Gastroesophageal sphincter (tissue), 4 donors: ENCODE results near the gene TRIM6. TPM values are rescaled to one million over a fixed set of nuclear protein-coding genes. Genes with fewer than 3 reads are reported as not detected.

Source experiments
- ATAC-seq: fragments of 150-250 bp; one replicate; pipeline ENCODE4 v1.9.1; 2016; ENCODE audit warnings: mild to moderate bottlenecking, moderate library complexity
- H3K27ac ChIP-seq, 4 donors: fragments of 200-600 bp; sonication (generic) in 3 of 4; 1 replicate in 3 of 4; 2 replicates in 1 of 4; pipeline ENCODE4 v1.5.1; 2016 to 2019
- H3K27me3 ChIP-seq: fragments of 200-600 bp; sonication (generic); one replicate; pipeline ENCODE4 v1.5.1; 2019
- H3K36me3 ChIP-seq, 2 donors: fragments of 200-600 bp; sonication (generic); one replicate each; pipeline ENCODE4 v1.5.1; 2019; ENCODE audit warnings: control low read depth in 1 of 2
- H3K4me1 ChIP-seq, 3 donors: fragments of 200-600 bp; sonication (generic); 1 replicate in 2 of 3; 2 replicates in 1 of 3; pipeline ENCODE4 v1.5.1; 2016 to 2019; ENCODE audit warnings: control low read depth in 2 of 3
- H3K4me3 ChIP-seq, 2 donors: fragments of 200-600 bp; sonication (generic); one replicate each; pipeline ENCODE4 v1.5.1; 2019; ENCODE audit warnings: mild to moderate bottlenecking in 1 of 2, moderate library complexity in 1 of 2
- H3K9me3 ChIP-seq, 3 donors: fragments of 200-600 bp; sonication (generic); one replicate each; pipeline ENCODE4 v1.5.1; 2017 to 2019; ENCODE audit warnings: control low read depth in 2 of 3
- EP300 ChIP-seq: sonication (generic); formaldehyde crosslinking; IDR thresholded peaks from one replicate; pipeline ENCODE4 v1.6.1; 2017; ENCODE audit warnings: antibody characterized with exemption, mild to moderate bottlenecking
- POLR2A ChIP-seq, 2 donors: fragments of 450-650 bp; IDR thresholded peaks; one replicate each; pipeline ENCODE4 v1.6.1; 2017; ENCODE audit warnings: antibody characterized with exemption in 2 of 2, mild to moderate bottlenecking in 2 of 2, moderate library complexity in 1 of 2
- POLR2AphosphoS5 ChIP-seq: sonication (generic); formaldehyde crosslinking; IDR thresholded peaks from one replicate; pipeline ENCODE4 v1.6.1; 2017; ENCODE audit warnings: antibody characterized with exemption
- WGBS, 2 donors: methylation state at CpG; one replicate each; pipeline ENCODE4 v1.1.5; 2018; ENCODE audit warnings: low coverage in 1 of 2; 5-methylcytosine and 5-hydroxymethylcytosine counted together
- total RNA-seq, 4 donors: library from RNA; depleted of rRNA; stranded (reverse); fragments of >200 nt; gene quantifications; one replicate each; pipeline ENCODE4 v1.1.0, GENCODE V29; 2016
- TF ChIP-seq, protein P1 (sequence below), 4 experiments: fragments of 200-600 bp in 2 of 4; fragments of 450-650 bp in 2 of 4; sonication (generic) in 1 of 4; IDR thresholded peaks; one replicate each; pipeline ENCODE4 v1.5.1; 2017 to 2019; ENCODE audit warnings: antibody characterized with exemption in 4 of 4, mild to moderate bottlenecking in 2 of 4, moderate library complexity in 2 of 4

TRIM6 gene, protein sequence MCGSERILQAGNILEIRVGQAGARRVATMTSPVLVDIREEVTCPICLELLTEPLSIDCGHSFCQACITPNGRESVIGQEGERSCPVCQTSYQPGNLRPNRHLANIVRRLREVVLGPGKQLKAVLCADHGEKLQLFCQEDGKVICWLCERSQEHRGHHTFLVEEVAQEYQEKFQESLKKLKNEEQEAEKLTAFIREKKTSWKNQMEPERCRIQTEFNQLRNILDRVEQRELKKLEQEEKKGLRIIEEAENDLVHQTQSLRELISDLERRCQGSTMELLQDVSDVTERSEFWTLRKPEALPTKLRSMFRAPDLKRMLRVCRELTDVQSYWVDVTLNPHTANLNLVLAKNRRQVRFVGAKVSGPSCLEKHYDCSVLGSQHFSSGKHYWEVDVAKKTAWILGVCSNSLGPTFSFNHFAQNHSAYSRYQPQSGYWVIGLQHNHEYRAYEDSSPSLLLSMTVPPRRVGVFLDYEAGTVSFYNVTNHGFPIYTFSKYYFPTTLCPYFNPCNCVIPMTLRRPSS
- total RNA-seq = 1 to 10 TPM; 1.6 to 5.6 (median 2.1) TPM

DNA sequence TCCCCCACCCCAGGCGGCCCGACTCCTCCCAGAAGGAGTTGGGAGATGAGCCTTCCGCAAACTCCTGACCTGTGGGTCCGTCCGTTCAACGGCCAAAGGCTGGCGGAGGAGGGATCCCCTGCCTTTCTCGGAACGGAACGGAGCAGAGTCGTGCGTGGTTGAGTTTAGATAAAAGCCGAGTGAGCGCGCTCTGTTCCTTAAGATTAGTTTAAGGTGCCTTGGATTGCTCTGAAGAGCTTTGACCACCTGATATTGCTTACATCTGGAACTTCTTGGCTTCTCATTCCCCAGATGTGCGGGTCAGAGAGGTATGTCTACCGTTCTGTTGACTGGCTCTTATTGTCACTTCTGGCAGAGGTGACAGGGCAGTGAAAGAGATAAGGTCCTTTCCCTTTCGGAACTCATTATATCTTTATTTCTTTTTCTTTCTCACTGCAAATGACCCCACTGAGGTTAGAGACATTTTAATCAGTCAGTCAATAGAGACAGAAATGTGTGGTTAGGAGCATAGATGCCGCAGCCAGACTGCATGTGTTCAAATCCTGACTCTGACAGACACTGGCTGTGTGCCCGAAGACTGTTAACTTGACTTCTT, at the start of gene TRIM6:
Gene TRIM6, plus strand, starts transcription at position 31 of the 595 bp plus-strand sequence. Its CDS starts 261 bp downstream, at position 292.
- TF ChIP-seq POLR2A (IDR thresholded peaks at IDR 0.05) (no peak), POLR2AphosphoS5 (no peak), EP300 (no peak)
- TF ChIP-seq, protein P1, sequence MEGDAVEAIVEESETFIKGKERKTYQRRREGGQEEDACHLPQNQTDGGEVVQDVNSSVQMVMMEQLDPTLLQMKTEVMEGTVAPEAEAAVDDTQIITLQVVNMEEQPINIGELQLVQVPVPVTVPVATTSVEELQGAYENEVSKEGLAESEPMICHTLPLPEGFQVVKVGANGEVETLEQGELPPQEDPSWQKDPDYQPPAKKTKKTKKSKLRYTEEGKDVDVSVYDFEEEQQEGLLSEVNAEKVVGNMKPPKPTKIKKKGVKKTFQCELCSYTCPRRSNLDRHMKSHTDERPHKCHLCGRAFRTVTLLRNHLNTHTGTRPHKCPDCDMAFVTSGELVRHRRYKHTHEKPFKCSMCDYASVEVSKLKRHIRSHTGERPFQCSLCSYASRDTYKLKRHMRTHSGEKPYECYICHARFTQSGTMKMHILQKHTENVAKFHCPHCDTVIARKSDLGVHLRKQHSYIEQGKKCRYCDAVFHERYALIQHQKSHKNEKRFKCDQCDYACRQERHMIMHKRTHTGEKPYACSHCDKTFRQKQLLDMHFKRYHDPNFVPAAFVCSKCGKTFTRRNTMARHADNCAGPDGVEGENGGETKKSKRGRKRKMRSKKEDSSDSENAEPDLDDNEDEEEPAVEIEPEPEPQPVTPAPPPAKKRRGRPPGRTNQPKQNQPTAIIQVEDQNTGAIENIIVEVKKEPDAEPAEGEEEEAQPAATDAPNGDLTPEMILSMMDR (IDR thresholded peaks at IDR 0.05) = no peak

DNA sequence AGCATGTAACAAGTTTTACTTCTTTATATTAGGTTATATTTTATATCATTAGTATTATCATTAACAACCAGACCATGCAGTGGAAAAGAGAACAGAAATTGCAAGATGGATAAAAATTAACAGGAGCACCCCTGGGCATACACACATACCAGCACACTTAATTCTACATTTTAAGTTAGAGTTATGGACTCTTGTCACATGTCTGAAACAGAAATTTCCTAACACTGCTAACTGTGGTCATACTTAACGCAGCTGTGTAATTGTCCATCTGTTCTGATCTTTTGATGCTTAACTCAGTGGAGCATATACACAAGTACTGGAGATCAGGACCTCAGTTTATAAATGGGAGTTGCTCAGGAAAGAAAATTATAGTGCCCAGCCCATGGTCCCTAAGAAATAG, 48.5 kb upstream of the TRIM6 start:
- 100% methylated on average over 1 of the region's 1 CpG for WGBS, 2 donors
- no peak for TF ChIP-seq POLR2A (IDR thresholded peaks at IDR 0.05)
- TF ChIP-seq, protein P1 (IDR thresholded peaks at IDR 0.05) = no peak
- no peak for TF ChIP-seq POLR2AphosphoS5
- TF ChIP-seq EP300 = no peak

More for the DNA sequence above, at the start of gene TRIM6:
- Histone ChIP-seq H3K36me3 (no peaks in the 10 kb centered on the region), H3K27me3 (no peaks in the 10 kb centered on the region), H3K4me3 (peak within 1 kb of the TSS; percentile 48 to 57), H3K27ac (peak within 1 kb of the TSS; percentile 51 to 87 (median 78)), H3K4me1 (peaks cover 0 to 40% (median 5%) of the 10 kb centered on the region in 3 donors), H3K9me3 (no peaks in the 10 kb centered on the region)
- 3 to 19% methylated on average over 2 to 16 of the region's 20 CpGs for WGBS, 2 donors
- ATAC-seq = peak; percentile 67

DNA sequence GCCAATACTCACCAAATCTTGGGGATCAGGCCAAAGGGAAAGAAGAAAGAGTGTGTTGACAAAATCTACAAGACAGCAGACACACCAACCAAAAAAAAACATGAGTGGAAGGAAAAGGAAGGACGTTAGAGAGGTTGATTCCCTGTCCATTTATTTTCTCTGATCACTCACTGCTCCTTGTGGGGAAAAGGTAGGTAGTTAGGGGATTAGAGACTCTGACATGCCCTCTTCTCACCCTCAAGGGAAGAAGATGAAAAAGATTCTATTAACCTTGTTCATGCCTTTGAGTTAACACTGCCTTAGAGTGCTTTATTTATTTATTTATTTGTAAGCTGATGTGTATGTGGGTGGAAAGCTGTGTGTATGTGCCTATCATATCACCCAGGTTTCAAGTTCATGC, 48.0 kb upstream of the TRIM6 start, which contains the start of gene OR52H1:
Gene OR52H1, minus strand, starts transcription at position 101 of the 400 bp plus-strand sequence. CDS start 3,035 bp downstream, outside the sequence.
- H3K4me3 ChIP-seq = no peak within 1 kb of the TSS
- no peaks in the 10 kb centered on the region for H3K27me3 ChIP-seq
- H3K36me3 ChIP-seq = no peaks in the 10 kb centered on the region
- ATAC-seq = no peak
- H3K9me3 ChIP-seq = no peaks in the 10 kb centered on the region
- H3K27ac ChIP-seq = no peak within 1 kb of the TSS
- no peaks in the 10 kb centered on the region for H3K4me1 ChIP-seq
- WGBS, 2 donors = 38 to 43% methylated on average over 1 of the region's 1 CpG
- no peak for TF ChIP-seq POLR2AphosphoS5
- TF ChIP-seq, protein P1 (IDR thresholded peaks at IDR 0.05) = no peak
- TF ChIP-seq EP300 = no peak
- TF ChIP-seq POLR2A (IDR thresholded peaks at IDR 0.05) = no peak

More for the DNA sequence above, 48.5 kb upstream of the TRIM6 start:
- H3K9me3 ChIP-seq = no peaks in the 10 kb centered on the region
- H3K27me3 ChIP-seq = no peaks in the 10 kb centered on the region
- no peak for ATAC-seq
- no peaks in the 10 kb centered on the region for H3K36me3 ChIP-seq
- no peaks in the 10 kb centered on the region for H3K4me1 ChIP-seq
- H3K27ac ChIP-seq = no peak overlapping the region
- no peak overlapping the region for H3K4me3 ChIP-seq

DNA sequence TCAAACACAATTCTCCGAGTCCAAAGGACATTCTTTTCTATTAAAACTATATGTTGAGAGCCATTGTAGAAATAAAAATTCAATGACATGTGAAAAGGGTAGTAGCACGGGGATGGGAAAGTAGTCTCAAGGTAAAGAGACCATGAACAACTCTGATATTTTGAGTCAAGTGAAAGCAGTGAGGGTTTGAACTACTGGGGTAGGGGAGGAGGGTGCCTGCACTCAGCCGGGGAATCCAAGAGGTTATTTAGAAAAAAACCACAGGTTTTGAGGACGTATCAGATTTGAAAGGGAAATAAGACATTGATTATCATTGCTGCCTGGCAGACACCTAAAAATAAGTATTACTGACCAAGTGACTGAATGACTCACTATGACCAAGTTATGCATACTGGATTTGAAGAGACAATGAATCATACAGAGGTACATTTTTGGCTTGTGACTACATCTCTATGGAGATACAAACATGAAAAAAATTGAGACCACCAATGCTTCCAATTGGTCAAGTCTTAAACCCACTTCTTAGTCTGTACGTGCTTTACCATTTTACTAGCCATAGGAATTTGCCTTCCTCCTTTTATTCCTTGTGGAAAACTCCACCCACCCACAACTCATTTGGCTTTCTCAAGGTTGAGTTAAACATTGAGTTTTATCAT, 45.9 kb upstream of the TRIM6 start:
- WGBS, 2 donors = 68 to 81% methylated on average over 5 of the region's 5 CpGs
- Histone ChIP-seq H3K4me1 (no peaks in the 10 kb centered on the region), H3K27ac (no peak overlapping the region), H3K36me3 (no peaks in the 10 kb centered on the region), H3K27me3 (no peaks in the 10 kb centered on the region), H3K9me3 (no peaks in the 10 kb centered on the region), H3K4me3 (no peak overlapping the region)
- ATAC-seq = no peak
- TF ChIP-seq, protein P1 (IDR thresholded peaks at IDR 0.05) = no peak
- TF ChIP-seq POLR2A (IDR thresholded peaks at IDR 0.05) = no peak
- no peak for TF ChIP-seq EP300
- TF ChIP-seq POLR2AphosphoS5 = no peak
